HG02588 (cell line): ENCODE data around the gene SULT2B1.
"Not testable (repeated sequence)": the region's sequence is repeated elsewhere in the genome, so short reads cannot be mapped to it uniquely, and the experiment has no call there.

Experiments
- ATAC-seq: cut with Tn5 transposase; IDR thresholded peaks from one replicate; pipeline ENCODE4 v1.9.1; 2021; ENCODE audit warnings: mild to moderate bottlenecking, moderate library complexity; ENCODE audit not compliant: unreplicated experiment

Gene SULT2B1

DNA sequence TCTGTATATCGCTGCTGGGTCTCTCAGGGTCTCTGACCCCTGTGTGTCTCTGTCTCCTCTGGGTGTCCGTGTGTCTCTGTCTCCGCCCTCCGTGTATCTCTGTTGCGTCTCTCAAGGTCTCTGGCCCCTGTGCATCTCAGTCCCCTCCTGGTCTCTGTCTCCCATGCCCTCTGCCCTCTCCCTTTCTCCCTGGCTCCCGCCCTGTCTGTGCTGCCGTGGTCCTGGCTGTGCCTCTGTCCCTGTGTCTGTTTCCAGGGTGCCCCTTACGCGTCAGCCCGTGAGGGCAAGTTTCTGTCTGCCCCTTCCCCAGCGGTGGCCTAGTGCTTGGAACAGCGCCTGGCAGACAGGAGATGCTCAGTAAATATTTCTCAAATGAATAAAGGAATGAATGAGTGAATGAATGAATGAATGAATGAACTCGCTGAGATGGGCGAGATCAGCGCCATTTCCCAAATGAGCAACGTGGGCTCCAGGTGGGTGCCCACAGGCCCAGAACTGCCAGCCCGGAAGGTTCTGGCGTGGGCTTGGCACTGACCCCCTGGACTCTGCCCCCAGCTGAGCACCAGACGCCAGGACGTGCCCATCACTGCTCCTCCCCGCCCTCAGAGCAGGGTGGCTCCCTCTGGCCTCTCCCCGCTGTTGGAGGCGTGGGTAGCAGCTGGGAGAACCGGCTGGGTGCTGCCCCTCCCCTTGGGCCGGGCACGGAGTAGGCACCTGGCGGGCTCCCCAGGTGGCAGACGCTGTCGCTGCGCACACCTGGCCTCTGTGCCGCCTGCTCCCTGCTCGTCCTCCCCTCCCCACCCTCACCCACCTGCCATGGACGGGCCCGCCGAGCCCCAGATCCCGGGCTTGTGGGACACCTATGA is at the start of gene SULT2B1:
Gene SULT2B1 (plus strand): TSS at position 736 of the 866 bp plus-strand sequence. CDS start 81 bp downstream, at position 817.
- ATAC-seq, result no peak

DNA sequence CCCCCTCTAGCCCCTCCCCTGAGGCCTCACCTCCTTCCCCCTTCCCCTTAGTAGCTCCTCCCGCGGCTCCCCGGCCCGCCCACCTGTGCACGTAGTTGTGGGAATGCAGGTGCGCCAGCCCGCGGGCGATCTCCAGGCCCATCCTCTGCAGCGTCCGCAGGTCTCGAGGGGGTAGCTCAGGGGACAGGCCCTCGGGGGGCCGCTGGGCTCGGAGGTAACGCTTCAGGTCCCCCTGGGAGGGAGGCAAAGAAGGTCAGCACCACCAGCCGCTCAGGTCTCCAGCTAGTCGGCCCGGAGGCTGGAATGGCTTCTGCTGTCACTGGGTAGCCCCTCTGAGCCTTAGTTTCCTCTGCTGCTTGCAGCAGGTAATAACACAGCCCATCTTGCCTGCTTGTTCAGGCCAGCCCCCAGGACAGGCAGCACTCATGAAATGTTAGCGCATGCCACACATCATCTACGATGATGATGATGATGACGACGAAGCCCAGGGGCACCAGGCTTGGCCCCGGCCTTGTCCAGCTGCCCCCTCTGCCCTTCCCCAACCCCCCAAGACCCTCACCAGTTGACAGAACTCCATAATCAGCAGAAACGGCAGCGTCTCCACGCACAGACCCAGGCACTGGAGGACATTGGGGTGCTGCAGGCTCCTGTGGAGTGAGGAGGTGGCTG is 49.5 kb upstream of the SULT2B1 start:
- ATAC-seq, result no peak

DNA sequence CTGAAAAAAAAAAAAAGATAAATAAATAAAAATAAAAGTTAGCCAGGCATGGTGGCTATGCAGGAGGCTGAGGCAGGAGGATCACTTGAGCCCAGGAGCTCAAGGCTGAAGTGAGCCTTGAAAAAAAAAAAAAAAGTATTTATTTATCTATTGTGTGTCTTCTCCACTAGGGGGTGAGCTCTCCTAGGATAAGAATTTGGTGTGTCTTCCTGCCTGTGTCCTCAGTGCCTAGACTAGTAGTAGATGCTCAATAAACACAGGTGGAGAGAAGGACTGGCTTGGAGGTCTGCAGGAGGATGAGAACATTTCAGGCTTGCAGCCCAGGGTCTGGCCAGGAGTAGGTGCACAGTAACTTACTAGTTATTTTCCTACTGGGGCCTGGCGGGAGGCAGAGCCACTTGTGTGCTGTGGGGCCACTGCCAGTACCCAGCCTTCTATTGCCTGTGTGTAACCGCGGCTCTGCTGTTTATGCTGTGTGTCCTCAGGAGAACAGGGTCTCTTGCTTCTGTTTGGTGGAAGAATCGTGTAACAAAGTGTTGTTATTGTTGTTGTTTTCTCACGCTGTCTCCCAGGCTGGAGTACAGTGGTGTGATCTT is 45.7 kb upstream of the SULT2B1 start:
- ATAC-seq, result no peak

DNA sequence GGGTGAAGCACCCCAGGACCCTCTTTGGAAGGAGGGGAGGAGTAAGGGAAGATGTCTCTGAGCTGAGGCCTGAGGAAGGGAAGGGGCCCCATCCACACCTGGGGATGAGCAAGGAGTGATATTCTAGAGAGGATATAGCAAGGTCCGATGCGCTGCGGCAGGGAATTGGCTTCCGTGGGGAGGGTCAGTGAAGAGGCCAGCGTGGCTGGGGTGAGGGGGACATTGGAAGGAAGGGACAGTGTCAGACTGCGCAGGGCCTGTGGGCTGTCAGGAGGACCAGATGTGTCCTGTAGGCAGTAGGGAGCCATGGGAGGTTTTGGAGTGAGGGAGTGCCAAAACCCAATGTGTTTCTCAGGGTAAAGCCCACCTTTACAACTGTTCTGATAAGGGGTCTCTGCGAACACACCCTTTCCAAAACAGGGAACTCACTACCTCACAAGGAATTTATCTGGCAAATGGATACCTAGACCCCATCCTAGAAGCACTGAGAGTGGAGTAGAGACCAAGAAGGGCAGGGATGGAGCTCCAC is 44.0 kb upstream of the SULT2B1 start:
- ATAC-seq, result no peak

DNA sequence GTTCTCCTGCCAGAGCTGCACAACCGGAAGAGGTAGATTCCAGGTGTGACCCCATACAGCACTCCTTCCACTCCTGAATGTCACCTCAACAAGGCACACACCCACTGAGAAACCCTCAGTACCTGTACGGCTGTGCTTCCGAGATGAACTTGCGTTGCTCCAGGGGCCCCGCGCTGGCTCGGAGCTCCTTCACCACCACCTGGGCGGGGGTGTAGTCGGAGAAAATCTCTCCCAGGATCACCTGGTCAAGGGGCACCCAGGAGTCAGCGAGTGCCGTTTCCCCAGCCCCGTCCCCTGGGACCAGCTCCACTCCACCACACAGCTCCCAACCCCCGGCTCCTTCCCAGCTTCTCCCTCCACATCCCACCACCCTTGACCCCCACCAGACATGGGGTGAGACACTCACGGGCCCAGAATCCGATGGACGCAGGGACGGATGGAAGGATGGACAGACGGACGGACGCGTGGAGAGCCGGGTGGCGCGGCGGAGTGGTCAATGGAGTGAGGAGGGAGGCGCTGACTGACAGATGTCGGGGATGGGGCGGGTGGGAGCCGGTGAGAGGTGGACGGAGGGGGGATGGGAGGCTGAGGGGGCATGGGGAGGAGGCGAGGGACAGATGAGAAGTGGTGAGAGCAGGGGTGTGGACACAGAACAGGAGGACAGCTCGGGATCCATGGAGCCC is 43.1 kb upstream of the SULT2B1 start:
- no peak for ATAC-seq

DNA sequence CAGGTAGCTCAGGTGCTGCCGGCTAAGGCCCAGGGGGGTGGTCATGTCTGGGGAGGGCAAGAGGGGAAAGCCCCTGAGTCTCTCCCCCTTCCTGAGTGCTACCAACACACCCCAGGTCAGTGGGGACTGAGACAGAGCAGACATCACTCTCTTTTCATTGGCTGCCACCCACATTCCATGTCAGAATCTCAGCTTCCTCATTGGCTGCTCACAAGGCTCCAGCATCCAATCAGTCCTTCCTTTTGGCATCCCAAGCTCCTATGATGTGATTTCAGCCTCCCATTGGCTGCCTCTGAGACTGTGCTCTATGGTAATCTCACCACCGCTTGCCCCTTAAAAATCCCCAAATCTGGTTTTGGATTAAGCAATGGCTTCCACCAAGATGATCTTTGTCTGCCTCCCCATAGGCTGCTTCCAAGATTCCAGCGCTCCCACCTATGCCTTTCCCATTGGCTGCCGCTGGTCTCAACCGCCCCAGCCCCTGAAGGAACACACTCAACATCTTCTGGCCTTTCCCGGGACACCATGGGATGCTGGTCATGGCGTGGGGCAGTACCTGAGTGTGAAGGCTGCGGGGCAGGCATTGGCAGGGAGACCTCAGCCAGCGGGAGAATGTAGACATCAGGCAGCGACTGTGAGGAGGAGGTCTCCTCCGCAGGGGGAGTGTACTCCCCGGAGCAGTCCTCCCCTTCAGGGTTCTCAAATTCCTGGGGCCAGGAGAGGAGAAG is 42.3 kb upstream of the SULT2B1 start:
- no peak for ATAC-seq

DNA sequence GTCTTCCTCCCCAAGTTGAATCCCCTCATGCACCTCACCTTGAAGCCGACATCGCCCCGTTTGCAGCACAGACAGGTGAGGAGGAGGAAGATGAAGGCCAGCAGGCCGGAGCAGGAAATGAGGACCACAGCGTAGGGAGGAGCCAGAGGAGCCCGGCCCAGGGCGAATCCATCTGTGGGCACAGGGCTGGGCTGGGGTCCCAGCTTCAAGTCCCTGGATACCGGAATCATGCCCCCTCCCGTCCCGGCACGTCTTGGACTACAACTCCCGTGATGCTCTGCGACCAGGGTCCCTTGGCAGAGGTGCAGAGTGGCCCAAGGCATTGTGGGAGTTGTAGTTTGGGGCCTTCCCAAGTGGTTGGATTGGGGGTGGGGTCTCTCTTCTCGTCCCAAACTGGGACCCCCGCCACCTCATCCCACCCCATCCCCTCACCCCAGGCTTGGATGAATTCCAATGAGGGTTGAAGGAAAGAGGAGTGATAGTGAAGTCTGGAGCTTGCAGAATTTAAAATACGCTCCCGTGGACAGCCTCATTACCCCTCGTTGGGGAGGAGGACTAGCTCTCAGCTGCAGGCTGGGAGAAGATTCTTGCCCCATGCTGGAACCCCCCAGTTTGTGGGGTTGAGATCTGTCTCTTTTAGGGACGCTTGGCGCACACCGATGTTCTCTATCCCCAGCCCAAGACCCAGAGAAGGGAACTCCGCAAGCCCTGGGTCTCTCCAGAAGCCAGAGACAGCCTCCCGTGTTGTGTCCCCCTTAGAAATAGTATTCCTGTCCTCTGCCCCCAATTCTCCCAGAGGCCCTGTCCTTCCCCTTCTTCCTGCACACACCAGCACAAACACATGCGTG is 41.3 kb upstream of the SULT2B1 start:
- no peak for ATAC-seq

DNA sequence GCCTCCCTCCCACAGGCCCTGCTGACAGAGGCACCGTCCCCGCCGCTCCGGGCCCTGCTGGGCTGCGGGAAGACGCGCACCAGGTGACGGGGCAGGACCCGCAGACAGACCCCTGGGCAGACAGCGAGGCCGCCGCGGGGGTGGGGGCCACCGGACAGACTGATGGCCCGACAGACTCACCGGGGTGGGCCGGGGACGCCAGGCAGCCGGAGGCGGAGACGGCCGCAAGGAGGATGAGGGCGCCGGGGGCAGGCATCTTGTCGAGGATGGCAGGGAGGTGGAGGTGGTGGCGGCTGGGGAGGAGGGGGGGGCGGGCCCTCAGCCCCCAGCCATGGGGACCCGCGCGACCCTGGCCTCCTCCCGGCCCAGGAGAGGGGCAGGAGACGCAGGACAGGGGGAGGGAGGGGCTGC is 40.6 kb upstream of the SULT2B1 start:
- no peak for ATAC-seq

DNA sequence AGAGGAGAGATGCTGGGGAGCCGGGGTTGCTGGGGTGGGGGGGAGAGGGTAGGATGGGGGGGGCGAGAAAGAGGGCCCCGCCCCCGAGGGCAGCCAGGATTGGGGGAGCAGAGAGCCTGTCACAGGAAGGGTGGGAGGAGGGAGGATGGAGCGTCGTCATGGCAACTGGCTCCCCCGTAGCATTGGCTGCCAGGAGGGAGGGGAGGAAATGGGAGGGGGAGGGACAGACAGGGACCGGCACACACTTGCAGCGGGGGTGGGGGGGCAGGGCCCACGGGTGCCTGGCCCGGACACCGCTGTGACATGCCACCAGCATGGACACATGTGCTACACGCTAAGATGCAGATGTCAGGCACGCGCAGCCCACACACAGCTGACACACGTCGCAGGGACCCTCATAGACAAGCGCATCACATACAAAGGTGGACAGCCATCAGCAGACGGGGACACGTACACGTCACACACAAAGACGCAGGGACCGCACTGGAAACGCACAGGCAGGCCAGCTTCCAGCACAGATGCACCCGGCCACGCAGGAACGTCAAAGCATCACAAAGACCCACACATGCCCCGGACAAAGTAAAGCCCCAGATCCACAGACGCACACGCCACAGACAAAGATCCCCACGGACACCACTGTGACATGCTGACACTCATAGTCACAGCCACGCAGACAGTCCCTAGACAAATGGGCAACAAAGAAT is 40.0 kb upstream of the SULT2B1 start, which contains the start of gene LMTK3:
Gene LMTK3 (minus strand): TSS at position 36 of the 704 bp plus-strand sequence. CDS start 259 bp downstream, outside the sequence.
- no peak for ATAC-seq

DNA sequence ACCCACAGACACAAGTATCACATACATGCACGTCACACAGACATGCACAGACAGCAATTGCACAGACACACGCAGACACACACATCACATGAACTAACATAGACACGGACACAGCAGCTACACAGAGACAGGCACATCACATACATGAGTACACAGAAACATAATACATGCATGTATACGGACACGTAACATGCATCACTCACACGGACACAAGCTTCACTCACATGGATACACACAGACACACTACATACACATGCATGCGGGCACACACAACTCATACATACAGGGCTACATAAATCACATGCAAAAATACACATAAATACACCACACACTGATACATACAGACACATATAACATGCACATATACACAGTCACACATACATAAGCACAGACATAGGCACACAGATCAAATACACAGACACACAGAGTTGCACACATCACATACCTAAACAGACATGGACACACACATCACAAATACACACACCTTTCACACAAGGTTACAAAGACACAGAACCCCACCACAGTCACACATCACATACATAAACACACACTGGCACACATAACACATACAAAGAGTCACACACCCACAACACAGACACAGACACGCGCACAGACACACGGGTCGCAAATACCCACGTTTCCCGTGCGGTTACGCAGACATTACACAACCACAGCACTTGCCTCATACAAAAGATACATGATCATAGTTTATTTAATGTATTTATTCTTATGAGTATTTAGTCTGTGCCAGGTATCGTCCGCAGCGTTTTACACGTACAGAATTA is 39.3 kb upstream of the SULT2B1 start:
- ATAC-seq, result no peak

DNA sequence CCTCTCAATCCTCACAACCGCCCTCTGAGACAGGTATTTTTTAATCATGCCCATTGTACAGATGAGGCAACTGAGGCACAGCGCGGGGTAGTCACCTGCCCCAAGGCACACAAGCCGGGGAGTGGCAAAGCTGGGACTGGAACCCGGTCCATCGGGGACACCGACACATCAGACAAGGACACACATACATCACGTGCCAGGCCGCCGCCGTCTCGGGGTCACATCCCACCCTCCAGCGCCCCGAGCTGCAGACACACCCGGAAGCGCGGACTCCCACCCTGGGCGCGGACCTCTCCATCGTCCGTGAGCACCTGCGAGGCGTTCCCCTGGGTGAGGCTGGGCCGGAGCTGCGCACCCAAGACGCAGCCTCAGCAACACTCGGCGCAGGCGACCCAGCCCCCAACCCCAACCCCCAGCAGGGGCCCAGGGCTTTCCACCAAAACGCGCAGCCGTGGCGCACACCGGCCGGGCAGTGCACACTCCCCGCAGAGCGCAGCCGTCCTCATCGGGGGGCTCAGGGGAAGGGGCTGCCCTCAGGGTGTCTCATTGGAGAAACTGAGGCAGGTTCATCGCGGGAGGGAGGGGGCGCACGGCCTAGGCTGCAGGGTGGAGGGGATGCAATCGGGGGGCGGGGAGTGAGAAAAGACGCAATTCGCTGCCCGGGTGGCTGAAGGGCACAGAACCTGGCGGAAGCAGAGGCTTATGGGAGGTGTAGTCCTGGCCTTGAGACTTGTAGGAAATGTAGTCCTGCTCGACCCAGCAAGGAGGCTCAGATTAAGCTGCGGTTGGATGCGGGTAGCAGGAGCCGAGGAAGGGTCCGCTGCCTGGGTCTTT is 38.5 kb upstream of the SULT2B1 start:
- no peak for ATAC-seq

DNA sequence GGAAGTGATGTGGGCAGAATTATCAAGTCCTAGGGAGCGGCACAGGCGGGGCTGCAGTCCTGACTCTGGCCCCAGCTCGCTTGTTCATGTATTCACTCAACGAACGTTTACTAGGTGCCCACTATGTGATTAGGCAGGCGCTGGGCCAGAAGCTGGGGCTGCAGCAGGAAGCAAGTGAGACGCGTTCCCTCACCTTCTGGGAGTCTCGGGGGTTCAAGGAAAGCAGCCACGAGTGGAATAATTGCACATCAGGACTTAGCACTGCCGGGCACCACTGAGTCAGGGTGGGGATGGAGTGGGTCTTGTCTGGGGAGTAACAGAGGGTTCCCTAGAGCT is 37.9 kb upstream of the SULT2B1 start:
- ATAC-seq, result no peak

DNA sequence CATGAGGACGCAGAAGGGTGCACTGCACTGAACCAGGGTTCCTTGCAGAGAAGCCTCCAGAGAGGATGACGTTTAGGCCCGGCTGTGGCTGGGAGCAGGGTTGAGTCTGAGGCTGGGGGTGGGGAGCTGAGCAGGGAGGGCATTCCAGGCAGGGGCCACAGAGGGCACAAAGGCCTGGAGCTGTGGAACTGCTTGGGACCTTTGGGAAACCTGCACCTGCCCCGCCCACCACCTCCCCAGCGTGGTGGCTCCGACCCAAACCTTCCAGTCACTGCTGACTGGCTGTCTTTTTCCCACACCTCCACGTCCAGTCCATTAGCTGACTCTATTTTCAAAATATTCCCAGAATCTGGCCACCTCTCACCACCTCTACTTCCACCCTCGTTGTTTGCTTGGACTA is 35.4 kb upstream of the SULT2B1 start:
- no peak for ATAC-seq

DNA sequence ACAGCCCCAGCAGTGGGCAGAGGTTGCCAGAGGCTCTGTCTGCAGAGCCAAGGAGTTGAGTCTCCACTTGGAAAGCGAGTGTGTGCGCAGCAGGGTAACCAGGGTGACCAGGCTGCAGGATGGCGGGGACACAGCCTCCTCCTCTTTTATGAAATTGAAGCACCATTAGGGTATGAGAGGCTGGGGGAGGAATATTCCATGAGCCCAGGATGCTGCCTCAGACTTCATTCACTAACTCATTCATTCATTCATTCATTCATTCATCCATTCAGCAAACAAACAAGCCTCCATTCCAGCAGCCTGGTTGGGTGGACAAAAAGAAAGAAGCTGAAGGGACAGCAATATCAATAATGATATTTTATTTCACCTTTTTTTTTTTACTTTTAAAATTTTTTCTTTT is 33.8 kb upstream of the SULT2B1 start:
- ATAC-seq, result no peak

DNA sequence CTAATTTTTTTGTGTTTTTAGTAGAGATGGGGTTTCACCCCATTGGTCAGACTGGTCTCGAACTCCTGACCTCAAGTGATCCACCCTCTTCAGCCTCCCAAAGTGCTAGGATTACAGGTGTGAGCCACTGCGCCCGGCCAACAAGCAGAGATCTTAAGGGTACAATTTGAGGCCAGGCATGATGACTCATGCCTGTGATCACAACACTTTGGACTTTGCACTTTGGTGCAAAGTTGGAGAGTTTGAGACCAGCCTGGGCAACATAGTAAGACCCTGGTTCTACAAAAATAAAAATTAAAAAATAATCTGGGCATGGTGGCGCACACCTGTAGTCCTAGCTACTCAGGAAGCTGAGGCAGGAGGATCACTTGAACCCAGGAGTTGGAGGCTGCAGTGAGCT is 32.5 kb upstream of the SULT2B1 start:
- ATAC-seq, result not testable (repeated sequence)

DNA sequence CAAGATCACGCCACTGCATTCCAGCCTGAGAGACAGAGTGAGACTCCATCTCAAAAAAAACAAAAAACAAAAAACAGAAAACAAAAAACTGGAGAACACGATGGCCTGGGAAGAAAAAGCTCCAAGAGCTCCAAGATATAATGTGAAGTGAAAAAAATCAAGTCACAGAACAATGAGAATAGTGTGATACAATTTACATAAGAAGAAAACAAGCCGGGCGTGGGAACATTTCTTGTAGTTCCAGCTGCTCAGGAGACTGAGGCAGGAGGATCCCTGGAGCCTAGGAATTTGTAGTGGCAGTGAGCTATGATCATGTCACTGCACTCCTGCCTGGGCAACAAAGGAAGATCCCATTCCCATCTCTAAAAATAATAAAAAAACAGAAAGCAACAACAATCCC is 31.8 kb upstream of the SULT2B1 start:
- ATAC-seq, result no peak

DNA sequence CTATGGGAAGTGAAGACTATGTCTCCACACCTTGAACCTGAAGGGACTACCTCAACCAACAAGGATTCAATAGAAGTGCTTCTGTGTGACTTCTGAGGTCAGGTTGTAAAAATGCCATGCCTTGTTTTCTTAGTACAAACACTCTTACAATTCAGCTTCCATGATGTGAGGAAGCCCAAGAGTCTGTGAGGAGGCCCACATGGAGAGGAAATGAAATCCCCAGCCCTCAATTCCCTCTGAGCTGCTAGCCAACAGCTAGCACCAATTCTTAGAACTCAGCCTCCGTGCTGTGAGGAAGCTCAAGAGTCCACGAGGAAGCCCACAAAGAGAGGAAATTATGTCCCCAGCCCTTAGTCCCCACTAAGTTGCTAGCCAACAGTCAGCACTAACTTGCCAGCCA is 27.8 kb upstream of the SULT2B1 start:
- no peak for ATAC-seq
